Cardiac fibroblast (primary cell): ENCODE results near the gene MAFF.
A peak's percentile ranks its signal among the peaks of the same experiment; 100 is the strongest.

Source experiments
- DNase-seq, 2 donors: peaks; one replicate each; pipeline versions ENCODE4 v3.0.0 to v3.0.0-alpha.2; 2010; ENCODE audit warnings: low read depth in 2 of 2
- H3K4me3 ChIP-seq, 2 donors: replicated peaks in 1 of 2; 1 replicate in 1 of 2; 2 replicates in 1 of 2; pipeline ENCODE4 v1.5.1; 2011; ENCODE audit warnings: low read depth in 2 of 2, low read length in 2 of 2, mild to moderate bottlenecking in 2 of 2, moderate library complexity in 1 of 2
- TF ChIP-seq, protein P1 (sequence below): IDR thresholded peaks from one replicate; pipeline ENCODE4 v1.5.1; 2011; ENCODE audit warnings: low read depth, mild to moderate bottlenecking, low read length, inconsistent platforms

Gene MAFF

DNA sequence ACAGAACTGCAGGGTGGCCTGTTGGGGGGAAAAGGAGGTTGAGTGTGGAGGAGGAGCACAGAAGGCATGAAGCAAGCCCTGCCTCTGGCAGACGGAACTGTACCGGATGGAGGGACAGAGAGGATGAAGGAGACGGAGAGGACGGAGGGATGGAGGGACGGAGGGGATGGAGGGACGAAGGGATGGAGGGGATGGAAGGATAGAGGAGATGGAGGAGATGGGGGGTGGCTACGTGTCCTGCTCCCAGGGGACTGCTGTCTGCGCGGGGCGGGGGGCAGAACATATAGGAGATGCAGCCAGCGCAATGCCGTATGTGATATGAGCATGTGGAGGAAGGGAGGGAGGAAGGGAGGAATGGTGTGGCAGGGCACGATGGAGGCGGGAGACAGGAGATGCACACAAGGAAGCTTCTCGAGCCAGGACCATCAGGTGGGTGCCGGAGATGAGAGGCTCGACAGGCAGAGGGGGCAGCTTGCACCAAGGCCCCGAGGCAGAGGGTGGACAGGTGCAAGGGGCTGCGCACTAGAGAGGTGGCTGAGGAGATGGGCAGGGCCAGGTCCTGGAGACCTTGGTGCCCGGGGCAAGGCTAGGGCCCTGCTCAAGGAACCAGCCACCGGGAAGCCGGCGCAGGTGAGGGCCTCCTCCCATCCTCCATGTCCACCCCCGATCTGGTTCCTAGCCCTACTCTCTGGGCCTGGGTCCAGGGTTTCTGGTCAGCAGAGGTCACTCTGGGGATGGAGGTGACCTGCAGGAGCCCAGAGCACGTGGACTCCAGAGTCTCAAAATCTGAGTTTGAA is 25.3 kb downstream of the MAFF start:
- H3K4me3 ChIP-seq: no peak overlapping the region
- DNase-seq: no peak
- TF ChIP-seq, protein P1, sequence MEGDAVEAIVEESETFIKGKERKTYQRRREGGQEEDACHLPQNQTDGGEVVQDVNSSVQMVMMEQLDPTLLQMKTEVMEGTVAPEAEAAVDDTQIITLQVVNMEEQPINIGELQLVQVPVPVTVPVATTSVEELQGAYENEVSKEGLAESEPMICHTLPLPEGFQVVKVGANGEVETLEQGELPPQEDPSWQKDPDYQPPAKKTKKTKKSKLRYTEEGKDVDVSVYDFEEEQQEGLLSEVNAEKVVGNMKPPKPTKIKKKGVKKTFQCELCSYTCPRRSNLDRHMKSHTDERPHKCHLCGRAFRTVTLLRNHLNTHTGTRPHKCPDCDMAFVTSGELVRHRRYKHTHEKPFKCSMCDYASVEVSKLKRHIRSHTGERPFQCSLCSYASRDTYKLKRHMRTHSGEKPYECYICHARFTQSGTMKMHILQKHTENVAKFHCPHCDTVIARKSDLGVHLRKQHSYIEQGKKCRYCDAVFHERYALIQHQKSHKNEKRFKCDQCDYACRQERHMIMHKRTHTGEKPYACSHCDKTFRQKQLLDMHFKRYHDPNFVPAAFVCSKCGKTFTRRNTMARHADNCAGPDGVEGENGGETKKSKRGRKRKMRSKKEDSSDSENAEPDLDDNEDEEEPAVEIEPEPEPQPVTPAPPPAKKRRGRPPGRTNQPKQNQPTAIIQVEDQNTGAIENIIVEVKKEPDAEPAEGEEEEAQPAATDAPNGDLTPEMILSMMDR: no peak

- no peak overlapping the region for H3K4me3 ChIP-seq
- TF ChIP-seq, protein P1: no peak
- DNase-seq: peak in 1 of 2 donors; percentile 60
These were observed 26.6 kb downstream of the MAFF start for GRCh38 chr22:38228326-38228872.

GRCh38 chr22:38228873-38229740 is 27.3 kb downstream of the MAFF start:
- DNase-seq: peak; percentile 73 to 92
- TF ChIP-seq, protein P1: no peak
- no peak overlapping the region for H3K4me3 ChIP-seq

DNA sequence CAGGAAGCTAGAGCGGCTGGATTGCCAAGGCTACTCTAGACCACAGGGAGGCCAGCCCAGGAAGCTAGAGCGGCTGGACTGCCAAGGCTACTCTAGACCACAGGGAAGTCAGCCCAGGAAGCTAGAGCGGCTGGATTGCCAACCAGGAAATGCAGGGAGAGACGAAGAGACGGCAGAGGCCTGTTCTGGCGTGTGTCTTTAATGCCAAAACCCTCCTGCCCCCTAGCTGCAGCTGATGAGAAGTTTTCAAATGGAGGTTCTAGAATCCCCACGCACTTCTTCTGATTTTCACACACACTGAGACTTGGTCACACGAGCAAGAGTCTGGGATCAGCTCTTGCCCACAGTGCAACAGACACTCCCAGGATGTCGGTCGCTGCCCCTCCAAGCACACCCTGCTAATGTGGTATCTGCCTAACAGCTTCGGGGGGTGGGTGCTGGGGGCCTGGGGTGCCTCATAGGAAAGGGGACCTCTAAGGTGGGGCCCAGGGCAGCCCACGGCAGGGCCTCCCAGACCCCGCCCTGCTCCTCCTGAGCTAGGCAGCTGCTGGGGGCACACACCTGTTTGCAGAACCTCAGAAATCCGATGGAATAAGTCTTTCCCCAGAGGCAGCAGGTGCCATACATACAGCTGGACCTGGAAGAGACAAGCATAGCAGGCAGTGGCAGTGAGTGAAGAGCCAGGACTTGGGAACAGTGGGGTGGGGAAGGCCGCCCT is 28.5 kb downstream of the MAFF start:
- peak; percentile 77 to 82 for DNase-seq
- H3K4me3 ChIP-seq: no peak overlapping the region
- TF ChIP-seq, protein P1: peak; percentile 39

DNA sequence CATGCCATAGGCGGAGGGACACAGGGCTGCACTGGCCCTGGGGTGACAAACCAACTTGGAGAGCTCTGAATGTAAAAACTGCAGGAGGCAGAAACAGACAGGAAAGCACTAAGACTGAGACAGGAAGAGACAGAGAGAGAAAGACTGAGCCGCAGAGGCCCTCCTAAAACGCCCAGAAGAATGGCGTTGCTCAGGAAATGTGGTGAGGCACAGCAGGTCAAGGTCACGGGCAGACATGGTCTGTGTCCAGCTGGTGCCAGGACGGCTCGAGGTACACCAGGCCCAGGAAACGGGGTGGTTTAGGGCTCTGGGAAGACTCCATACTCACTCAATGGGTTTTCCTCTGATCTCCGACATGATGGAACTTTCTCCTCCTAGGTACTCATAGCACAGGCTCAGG is 29.1 kb downstream of the MAFF start:
- H3K4me3 ChIP-seq: no peak overlapping the region
- DNase-seq: no peak
- TF ChIP-seq, protein P1: no peak

GRCh38 chr22:38232196-38232595 is 30.4 kb downstream of the MAFF start:
- TF ChIP-seq, protein P1: no peak
- no peak overlapping the region for H3K4me3 ChIP-seq
- no peak for DNase-seq
